GM21723 (cell line): ENCODE measurements around the gene ARID5B.
"Not testable (repeated sequence)": the region's sequence is repeated elsewhere in the genome, so short reads cannot be mapped to it uniquely, and the experiment has no call there.

Source experiments
- ATAC-seq: cut with Tn5 transposase; IDR thresholded peaks from one replicate; pipeline ENCODE4 v1.9.1; 2021; ENCODE audit warnings: mild to moderate bottlenecking, moderate library complexity; ENCODE audit not compliant: unreplicated experiment

The ARID5B gene

DNA sequence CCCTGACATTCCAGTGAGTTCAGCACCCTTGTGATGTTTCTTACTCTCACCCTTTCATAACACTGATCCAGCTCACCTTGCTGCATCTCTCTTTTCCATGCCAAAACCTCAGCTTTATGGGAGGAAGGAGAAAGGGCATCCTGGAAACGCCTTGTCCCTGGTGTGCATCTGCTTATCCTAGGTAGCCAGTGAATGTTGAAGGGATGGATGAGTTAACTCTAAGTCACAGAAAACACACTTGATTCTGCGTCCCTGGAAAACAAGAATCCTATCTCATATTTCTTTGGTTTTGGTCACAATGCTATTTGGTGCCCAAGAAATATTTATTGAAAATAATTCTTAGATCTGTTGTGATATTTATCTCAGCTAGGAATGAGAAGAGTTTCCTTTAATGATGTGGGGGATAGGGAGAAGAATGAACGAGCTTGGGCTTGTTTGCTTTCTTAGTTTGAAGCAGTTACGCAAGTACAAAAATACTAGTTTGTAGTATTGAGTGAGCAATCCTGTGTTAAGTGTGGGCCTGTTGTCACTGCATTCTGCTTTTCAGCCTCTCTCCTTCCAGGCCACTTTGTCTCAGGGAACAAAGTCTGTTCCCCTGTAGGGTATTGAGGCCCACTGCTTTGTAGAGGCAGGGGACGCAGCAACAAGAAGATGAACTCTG is 126.5 kb downstream of the ARID5B start:
- no peak for ATAC-seq

DNA sequence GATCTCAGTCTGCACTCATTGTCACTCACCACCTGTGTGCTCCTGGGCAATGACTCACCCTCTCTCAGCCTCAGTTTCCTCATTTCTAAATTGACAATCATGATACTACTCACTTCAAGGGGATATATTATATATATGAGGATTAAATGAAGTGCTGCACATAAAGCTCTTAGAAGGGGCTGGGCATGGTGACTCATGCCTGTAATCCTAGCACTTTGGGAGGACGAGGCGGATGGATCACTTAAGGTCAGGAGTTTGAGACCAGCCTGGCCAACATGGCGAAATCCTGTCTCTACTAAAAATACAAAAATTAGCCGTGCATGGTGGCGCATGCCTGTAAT is 127.0 kb downstream of the ARID5B start:
- not testable (repeated sequence) for ATAC-seq

DNA sequence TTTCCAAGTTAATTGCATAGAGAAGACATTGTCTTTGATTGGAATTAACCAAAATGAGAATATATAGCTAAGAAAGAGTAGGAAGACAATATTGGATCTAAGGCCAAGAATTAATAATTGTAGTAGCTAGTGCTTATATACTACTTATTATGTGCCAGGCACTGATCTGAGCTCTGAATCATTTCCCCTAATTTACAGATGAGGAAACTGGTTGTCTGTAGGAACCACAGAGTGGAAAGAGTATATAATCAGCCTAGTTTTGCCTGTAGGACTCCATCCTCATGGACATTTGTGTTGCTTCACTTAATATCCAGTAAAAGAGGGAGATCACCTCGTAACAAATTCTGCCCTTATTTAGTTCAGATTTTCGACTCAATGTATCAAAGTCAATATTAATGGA is 127.9 kb downstream of the ARID5B start:
- ATAC-seq: no peak

DNA sequence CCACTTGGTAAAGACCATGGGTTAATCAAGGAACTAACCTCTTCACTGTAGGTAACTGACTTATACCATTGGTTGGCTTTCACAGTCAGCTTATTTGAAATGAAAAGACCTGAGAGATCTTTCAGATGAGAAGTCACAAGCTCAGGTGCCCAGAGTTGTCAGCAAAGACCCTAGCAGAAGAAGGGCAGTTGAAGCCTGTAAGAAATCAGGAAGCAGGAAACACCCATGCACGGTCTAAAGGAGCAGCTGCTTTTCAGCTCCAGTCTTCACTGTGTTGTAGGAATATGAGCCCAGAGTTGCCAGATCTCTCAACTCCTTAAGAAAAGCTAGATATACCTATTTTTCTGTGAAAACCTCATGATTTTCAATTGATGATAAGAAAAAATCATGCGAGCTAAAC is 130.0 kb downstream of the ARID5B start:
- ATAC-seq: no peak

DNA sequence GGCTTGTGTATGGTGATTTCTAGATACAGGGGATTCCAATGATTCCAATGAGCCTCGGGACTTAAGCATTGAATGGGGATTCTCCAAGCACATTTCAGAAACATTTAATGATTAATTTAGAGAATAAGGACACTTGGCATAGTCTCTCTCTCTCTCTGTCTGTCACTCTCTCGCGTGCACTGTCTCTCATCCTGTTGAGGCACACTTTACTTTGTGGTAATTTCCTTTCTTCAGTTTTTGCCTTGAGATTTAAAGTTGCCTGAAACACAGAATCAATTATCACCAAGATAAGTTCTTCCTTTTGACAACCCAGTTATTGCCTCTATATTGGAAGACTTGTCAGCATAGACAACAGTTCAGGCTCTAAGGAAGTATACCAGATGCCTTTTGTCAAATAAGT is 131.6 kb downstream of the ARID5B start:
- ATAC-seq: no peak

DNA sequence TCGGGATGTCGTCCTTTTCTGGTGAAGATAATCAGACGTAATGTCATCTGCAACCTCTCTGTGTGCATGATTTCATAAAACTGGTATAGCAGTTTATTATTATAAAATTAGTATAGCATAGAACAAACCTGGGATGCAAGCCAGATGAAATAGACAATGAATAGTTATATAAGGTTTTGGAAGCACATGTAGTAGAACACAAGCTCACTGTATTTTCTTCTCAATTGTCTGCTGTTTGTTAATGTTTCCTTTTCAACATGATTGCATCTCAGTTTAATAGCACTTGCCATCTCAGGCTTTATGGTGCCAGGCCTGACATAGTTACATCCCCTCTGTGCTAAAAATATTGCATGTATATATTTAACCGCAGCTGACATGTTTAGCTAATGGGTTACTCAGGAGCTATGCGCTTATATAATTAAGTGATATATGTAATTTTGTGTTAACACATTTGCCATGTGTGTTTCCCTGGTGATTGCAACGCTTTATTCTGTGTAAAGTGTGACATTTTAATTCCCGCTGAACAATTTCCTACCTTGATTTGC is 132.7 kb downstream of the ARID5B start:
- no peak for ATAC-seq

DNA sequence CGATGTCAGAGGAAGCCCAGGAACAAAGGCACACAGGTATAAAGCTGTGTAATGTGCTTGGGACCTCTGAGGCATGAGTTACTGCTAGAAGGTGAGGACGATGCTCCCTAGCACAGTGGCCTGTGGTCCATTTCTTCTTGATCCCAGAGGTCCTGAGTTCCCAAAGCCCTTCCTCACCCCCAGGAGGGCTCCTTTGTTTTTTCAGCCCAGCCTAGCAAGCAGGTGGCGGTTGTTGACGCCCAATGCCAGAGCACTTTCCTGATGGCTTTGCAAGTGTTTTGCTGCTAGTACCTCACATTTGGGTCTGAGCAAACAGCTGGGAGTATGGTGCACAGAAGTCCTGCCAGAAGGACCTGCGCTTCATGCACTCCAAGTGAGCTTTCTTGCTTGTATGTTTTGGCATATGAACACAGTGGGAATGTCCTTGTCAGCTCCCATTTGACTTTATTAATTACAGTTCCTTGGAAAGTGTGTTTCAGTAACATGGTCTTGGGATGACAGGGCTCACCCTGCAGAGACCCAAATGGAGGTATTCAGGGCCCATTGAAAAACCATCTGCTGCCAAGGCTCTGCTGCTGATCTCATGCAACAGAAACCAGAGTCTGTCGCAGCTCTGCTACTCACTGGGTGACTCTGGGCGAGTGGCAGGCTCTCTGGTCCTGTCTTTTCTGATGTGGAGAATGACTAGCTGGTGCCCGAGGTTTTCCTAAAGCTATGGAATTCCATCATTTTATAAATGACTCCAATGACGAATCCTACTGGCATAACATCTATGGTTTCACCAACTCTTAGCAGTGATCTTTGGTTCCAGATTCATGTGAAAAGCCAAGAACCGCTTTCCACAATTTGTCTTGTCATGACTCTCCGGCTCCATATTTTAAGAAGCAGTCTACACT is 134.9 kb downstream of the ARID5B start:
- ATAC-seq: no peak

DNA sequence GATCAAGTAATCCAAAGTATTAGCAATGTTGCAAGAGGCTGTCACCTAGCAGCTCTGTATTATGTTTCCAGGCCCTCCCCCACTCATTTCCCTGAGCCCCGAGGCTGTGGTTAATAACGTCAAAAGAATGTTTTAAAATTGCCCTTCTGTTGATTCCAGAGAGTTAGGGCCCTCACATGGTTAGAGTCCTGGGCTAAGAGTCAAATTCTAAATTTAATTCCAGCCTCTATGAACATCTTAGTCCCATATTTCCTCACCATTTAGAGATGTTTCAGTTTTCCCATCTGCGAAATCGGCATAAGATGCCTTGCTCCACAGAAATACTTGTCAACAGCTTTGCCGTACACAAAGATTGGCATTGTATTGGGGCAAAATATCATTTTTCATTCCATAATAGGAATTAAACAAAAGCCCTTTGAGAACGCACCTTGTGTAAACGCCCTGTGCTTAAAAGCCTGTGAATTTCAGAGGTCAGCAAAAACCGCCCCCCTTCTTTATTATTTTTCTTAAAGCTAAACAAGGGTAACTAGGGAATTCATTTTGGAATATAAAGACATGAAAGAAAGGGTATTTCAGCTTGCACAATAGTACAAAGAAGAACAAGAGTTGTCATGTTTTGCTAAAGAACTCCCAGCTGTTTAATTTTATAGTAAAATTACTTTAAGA is 135.8 kb downstream of the ARID5B start:
- no peak for ATAC-seq

DNA sequence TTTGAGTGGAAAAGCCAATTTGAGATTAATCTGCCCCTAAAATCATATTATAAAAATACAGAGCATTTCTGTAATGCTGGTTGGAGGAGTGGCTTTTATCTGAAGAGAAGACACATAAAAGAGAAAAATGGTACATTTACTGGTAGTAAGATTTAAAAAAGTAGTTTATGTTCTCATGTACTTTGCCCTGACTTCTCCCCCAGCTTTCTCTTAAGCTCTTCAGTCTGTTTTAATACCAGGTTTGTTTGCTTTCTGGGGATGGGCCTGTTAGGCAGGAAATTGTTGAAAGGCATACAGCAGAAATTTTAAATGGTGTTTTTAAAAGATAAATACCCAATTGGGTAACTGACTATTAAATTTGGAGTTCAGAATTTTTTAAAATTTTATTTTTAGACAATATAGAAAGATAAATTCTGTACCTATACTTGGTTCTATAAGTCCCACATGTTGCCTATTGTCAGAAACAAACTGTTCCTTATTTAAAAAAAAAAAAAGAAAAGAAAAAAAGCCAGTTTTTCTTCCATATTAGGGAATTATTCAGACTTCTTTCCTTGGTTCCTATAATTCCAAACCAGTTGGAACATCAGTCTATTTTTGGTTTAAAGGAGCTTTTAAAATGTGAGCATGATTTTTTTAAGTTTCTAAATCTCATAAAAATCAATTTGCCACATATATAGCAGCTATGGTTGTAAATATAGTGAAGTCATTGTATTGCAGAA is 136.6 kb downstream of the ARID5B start:
- ATAC-seq: peak; percentile 19

DNA sequence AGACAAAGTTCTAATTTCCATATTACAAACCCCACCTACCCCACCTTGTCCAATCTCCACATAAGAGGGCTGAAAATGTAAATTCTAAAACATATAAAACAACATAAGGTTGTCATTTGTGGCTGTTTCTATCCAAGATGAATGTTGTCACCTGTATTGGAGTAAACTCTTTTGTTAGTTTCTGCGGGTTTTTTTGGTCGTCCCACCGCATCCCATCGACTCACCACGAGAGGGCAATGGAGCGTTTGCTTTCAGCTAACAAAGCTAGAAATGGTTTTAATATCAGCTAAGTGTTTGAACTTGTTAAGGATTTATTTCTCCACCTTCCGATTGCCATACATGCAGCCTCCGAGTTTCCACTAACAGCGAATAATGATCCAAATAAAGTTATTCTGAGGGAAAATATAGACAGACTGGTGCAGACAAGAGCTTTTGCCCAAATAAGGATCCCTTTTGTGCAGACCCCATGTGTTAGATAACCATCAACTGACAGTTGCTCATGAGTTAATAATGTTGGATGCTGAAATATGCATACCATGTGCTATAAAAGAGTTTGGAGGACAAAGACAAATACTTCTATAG is 137.2 kb downstream of the ARID5B start:
- ATAC-seq: peak; percentile 70

DNA sequence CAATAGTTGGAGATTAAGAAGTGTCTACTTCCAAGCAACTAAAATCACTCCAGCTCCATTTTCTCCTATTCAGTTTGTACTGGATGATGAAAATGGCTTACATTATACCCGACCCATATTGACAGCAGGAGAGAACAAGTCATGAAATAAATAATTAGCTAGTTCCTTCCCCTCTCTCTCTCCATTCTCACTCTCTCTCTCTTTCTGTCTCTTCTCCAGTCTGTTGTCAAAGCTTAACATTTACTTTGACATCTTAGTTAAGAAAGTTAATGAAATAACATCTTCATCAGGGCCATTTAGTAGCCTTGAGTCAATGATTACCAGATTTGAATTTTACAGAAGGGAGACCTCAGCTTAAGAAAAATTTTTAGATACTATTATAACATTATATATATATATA is 138.5 kb downstream of the ARID5B start:
- ATAC-seq: no peak

DNA sequence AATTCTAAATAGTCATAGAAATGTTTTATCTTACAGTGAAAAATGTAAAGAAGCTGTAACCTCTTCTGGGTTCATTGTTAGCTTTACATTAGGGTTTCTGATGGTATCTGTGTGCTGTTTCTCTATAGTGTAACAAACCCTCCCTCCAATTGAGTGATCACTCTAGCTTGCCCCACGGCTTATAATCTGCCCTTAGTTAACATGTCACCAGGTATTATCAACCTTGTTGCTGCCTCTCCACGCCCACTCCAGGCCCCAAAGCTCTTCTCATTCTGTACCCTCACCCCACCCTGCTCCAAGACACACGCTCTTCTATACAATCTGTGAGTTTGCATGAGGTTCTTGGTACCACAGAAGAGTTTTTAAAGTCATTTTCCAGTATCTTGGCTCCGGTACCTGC is 139.4 kb downstream of the ARID5B start:
- ATAC-seq: no peak

DNA sequence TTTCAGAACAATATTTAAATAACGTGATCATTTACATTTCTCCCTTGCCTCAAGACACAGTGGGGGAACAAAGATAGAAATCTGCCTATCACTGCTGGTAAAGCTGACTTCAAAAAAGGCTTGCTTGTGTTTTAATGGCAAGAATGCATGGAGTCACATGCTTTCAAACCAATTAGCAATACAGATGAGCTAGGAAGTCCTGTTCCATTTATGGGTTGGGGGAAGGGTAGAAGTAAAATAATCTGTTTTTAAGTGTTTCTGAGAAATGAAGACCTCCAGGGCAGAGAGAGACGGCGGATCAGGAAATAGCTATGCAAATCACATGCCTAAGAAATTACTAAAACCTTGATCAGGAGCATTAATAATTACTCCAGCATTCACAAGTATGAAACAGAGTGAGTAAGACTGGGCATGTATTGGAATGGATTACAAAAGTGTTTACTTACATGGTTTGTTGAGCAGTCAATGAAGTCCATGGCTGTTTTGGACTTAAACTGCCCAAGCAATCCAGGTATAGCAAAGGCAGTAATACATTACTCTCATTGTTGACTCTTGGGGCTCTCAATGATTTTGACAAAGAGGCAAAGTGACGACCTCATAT is 142.0 kb downstream of the ARID5B start:
- no peak for ATAC-seq

DNA sequence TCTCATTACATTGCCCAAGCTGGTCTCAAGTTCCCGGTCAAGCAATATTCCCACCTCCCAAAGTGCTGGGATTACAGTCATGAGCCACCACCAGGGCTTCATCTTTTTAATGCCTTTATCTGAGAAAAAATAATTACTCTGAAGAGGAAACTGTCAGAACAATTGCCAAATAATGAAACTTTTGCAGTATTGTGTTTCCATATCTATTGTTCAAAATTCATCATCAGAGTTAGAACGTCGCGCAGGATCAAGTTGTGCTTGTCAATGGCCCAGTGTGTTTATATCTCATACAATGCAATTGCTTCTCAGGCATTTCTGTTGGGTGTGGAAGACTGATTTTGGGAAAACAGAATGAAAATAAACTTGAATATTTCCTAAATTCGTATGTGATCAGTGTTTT is 143.1 kb downstream of the ARID5B start:
- ATAC-seq: no peak

DNA sequence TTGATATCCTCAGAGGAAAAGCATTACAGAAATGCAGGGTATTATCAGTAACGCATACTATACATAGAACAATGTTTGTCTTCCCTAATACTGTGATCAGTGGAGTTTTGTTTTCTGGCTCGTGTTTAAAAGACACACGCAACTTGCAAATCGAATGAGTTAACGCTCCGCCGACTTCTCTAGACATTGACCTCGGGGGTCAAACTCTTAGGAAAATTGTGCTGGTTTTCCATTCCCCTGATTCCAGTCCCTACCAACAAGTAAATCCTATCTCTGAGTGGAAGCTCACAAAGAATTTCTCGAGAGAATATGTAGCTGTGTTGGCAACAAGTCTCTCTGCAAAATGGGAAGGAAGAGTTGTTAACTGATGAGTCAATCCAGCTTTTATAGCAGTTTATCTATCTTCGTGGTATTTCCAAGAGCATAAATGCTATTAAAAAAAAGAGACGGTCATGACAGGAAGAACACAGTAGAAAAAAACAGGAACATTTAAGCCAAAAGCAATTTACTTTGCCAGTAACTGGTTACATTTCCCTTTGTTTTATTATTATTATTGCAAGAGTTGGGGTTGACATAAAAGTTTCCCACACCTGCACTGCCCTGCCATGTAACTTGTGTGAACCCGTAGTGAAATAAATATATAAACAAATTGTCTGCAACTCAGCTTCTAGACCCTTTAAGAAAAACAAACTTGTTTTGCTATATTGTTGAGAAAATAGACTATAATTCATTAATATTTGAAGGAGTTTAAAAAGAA is 144.4 kb downstream of the ARID5B start:
- no peak for ATAC-seq

DNA sequence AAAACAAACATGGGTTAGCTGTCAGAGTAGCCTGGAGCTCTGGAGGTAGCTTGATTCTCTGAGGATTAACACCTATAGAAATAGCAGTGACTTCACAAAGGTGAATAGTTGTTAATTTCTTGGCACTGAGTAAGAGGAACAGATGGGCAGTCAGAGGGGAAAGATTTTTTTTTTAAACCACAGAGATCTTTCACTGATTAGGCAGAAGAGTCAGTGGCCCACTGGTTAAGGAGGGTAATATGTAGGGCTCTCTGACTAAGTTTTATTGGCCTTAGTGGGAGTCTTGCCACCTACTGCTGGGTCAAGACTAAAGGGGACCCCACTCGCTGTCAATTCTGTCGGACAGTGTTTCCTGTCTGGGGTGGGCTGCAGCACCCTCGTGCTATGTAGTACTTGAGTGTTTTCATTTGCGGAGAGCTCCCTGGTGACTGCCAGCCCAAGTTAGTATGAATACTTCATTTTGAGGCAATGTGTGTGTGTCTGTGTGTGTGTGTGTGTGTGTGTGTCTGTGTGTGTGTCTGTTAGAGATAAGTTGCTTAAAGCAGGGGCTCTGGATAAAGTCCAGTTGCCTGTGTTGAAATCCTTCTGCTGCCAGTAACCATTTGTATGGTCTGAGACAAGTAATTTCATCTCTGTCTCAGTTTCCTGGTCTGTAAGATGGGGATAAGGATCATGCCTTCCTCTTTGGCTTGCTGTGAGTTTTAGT is 145.2 kb downstream of the ARID5B start:
- ATAC-seq: peak; percentile 38

DNA sequence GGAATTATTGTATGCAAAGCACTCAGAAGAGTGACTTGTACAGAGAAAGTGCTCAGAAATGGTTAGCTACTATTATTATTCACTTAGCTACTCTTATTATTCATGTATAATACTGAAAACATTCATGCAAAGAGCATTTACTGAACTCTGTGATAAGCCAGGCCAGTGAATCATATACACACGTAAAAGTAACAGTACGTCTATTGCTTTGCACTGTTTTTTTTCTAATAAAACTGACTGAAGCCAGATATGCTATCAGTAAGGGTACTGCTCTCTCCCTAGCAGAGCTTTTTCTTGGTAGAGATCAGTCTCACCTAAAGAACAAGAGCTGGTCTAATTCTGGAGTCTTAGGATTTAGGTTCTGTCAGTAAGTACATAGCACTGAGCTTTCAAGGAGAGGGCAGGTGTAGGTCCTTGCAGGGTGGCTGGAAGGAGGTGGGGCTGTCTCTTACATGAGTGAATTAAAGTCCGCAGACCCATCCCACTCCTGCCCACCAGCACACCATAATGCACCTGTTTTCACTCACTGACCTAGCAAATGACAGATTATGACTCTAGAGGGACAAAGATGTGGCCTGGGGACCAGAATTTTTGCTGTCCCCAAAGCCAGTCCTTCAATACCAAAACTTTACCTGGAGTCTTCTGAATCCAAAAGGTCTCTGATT is 145.9 kb downstream of the ARID5B start:
- no peak for ATAC-seq

DNA sequence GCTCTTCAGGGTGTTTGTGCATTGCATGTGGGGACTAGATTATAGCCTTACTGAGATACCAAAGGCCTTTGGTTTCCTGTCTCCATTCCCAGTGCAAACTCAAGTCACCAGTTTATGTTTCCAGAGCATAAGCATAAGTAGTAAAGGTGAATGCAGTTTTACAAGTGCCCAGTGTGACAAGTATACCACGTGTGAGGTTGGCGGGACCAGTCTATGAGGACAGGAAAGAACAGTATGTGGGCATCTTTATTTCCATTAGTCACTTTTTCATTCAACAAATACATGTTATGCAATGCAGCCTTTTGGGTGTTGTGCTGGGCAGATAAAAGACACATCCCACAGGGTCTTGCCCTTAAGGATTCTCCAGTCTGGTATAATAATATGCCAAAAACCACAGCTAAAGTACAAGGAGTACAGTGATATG is 146.5 kb downstream of the ARID5B start:
- ATAC-seq: no peak
